Hematopoietic multipotent progenitor cell treated with erythropoietin and hydrocortisone succinate and interleukin-3 and kit ligand, for 15 days (in vitro differentiated cells): Measurements from ENCODE around the gene BNIP3.
A peak's percentile ranks its signal among the peaks of the same experiment; 100 is the strongest.

Source experiments
- DNase-seq: peaks from one replicate; pipeline ENCODE4 v3.0.0-alpha.2; 2015; ENCODE audit warnings: low spot score

The BNIP3 gene

GRCh38 chr10:131949041-131949862 is 32.5 kb downstream of the BNIP3 start:
- no peak for DNase-seq

GRCh38 chr10:131948501-131948900 is 33.2 kb downstream of the BNIP3 start:
- DNase-seq, result no peak

- no peak for DNase-seq
Measured at GRCh38 chr10:131947631-131948347, 33.9 kb downstream of the BNIP3 start.

GRCh38 chr10:131946880-131947279 is 34.8 kb downstream of the BNIP3 start:
- DNase-seq, result no peak

DNA sequence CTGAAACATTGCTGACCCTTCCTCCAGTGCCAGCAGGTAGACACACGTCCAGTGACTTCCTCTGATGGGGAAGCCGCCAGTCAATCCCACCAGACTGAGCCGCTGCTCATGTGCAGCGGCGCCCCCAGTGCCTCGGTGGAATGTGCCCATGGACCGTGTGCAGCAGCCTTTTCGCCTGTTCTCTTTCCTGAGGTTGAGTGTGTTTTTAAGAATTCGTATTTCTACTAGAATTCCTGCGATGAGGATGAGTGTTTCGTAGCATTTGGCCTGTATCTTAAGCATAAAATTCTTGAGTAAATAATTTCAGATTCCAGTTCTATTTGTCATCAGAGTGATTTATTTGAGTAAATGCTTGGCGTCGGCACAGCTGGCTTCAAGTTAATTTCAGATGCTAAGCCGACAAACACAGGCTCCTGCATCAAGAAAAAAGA is 35.4 kb downstream of the BNIP3 start:
- no peak for DNase-seq

GRCh38 chr10:131944976-131945695 is 36.6 kb downstream of the BNIP3 start:
- DNase-seq, result no peak

DNA sequence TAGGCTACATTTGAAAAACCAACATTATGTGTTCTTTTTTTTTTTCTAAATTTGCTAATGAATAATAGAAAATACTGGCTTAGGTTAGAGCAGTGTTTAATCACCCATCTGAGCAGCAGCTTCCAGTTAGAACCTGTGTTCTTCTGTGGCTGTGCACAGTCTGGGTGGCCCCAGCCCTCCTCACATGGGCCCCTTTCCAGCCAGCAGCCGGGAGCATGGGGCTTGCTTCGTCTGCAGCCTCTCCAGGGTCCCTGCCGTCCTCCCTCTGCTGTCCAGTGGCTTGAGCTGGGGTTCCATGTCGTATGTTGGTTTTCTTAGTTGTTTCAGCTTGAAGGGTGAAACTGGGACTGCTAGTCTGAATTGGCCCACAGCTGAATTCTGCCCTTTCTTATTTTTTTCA is 37.3 kb downstream of the BNIP3 start:
- no peak for DNase-seq

- peak; percentile 25 for DNase-seq
Measured at GRCh38 chr10:131943021-131943814, 38.5 kb downstream of the BNIP3 start.

- no peak for DNase-seq
Measured at GRCh38 chr10:131942455-131942854, 39.3 kb downstream of the BNIP3 start.

GRCh38 chr10:131938681-131939080 is 43.0 kb downstream of the BNIP3 start:
- DNase-seq, result no peak

GRCh38 chr10:131937836-131938235 is 43.9 kb downstream of the BNIP3 start:
- no peak for DNase-seq

GRCh38 chr10:131936736-131937135 is 45.0 kb downstream of the BNIP3 start:
- DNase-seq, result no peak

DNA sequence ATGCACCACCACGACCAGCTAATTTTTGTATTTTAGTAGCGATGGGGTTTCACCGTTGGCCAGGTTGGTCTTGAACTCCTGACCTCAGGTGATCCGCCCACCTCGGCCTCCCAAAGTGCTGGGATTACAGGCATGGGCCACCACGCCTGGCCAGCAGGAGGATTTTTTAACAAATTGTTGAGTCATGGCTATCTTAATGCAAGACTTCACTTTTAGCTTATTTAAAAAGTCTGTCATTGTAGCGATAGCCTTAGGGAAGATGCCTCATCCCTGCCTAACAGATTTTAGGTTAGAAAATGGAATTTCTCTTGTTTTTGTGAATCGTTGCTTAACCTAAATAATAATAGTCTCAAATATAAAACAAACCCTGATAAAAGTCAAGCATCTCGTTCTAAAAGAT is 45.4 kb downstream of the BNIP3 start:
- DNase-seq, result no peak

- DNase-seq, result no peak
Measured at GRCh38 chr10:131935260-131935659, 46.5 kb downstream of the BNIP3 start.

DNA sequence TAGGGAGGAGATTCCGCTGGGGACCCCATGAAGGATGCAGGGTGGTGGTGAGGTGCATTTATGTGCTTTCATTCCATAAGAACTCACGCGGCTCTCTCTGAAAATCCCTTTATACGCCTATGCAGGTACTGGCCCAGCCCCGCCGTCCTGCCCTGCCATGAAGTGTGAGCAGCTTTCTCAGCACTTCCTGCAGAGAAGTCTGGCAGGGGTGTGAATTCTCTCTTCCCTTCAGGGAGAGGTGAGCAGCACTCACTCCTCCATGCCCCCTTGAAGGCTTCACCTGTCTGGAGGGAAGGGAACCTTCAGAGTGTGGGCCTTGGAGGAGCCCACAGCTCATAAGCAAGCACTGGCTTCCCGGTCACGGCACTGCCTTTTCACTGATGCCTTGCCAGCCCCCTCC is 47.0 kb downstream of the BNIP3 start:
- no peak for DNase-seq

DNA sequence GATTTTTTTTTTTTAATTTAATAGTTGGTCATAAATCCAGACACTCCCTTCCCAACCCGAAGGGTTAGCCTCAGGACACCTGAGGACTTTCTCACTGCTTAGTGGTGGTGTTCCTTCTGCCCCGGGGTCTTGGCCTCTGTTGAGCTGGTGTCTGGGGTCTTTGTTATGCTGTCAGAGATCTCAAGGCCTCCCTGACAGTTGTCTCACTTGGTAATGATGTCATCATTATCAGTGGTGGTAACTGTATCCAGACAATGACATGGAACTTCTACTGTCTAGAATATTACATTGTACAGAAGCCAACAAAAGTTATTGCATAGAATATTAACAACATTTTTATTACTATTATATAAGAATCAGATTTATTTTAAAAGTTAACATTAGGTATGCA is 48.0 kb downstream of the BNIP3 start:
- no peak for DNase-seq

DNA sequence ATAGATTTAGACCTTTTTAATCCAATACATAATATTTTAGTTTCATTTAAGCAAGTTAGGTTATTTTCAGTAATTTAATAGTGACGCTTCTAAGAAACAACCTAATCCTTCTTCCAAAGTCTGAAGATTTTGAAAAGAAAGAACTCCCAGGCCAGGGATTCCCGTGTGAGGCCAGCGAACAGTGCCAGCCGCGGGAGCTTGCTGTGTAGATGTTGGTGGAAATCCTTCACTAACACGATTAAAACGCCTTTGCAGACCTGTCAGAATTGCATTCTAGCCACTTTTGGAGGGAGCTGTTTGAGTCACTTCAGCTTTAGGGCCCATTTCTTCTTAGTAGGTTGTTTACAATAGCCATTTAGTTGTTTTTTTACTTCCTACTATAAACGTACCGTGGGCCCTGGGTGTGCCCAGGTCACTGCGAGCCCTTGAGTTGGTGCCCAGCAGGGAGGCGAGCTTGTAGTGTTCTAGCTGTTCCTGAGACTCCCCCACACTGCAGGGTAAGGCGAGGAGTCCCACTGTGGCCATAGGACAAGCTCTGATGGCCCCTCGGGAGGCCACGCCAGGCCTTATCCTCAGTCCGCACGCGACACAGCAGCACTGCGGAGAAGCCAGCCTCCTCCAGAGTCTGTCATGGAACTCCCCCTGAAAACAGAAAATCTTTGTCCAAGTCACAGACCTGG is 48.6 kb downstream of the BNIP3 start:
- no peak for DNase-seq

GRCh38 chr10:131931981-131932380 is 49.7 kb downstream of the BNIP3 start:
- no peak for DNase-seq

DNA sequence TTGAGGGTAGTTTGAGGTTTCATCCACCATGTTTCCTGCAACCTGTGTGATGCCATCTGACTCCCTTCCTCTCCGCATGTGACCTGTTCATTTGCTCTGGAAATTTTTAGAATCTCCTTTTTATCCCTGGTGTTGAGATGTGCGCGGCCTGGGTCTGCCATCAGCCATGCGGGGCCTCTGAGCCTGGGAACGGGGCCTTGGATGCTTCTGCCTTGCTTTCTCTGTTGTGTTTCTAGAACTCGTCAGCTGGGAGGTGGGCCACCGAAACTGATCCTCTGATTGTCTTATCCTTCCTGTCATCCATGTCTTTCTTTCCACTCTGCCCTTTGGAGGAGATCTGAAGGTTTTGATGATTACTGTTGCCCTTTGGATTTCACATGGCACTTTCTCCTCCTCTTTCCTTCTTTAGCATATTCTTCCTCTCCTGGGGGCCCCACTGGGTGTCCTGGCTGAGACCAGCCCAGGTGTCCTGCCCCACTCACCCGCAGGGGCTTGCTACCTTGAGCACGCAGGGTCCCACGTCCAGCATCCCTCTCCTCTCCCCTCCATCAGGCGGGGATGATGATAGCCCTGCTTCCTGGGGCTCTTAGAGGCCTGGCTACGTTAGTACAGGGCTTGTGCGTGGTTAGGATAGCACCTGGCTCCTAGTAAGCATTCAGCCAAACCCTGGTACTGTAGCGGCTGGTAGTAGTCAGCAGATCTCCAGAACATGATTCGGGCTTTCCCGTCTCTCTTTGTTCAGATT is 51.0 kb downstream of the BNIP3 start:
- DNase-seq, result no peak

GRCh38 chr10:131930150-131930549 is 51.6 kb downstream of the BNIP3 start:
- DNase-seq, result no peak
